Smooth muscle cell (in vitro differentiated cells): ENCODE measurements around the gene USH1G. TPM values are rescaled to one million over a fixed set of nuclear protein-coding genes. Genes with fewer than 3 reads are reported as not detected.

ENCODE experiments used
- DNase-seq: peaks from one replicate; lab custom pipeline; 2025; ENCODE audit not compliant: unreplicated experiment; lab: John Stamatoyannopoulos, UW
- H2AFZ ChIP-seq: fragments of 200-600 bp; sonication (generic); 2 replicates; pipeline ENCODE4 v1.6.0; 2016; ENCODE audit warnings: antibody characterized with exemption, low read depth, mild to moderate bottlenecking
- H3F3A ChIP-seq: fragments of 200-600 bp; sonication (generic); 2 replicates; pipeline ENCODE4 v1.6.0; 2017; ENCODE audit warnings: antibody characterized with exemption, low read depth
- H3K27ac ChIP-seq: fragments of 200-600 bp; sonication (generic); 2 replicates; pipeline ENCODE4 v1.5.1; 2016; ENCODE audit warnings: low read depth, mild to moderate bottlenecking
- H3K27me3 ChIP-seq: fragments of 200-600 bp; sonication (generic); 2 replicates; pipeline ENCODE4 v1.6.1; 2016; ENCODE audit warnings: low read depth, mild to moderate bottlenecking
- H3K36me3 ChIP-seq: fragments of 200-600 bp; sonication (generic); 2 replicates; pipeline ENCODE4 v1.5.1; 2016; ENCODE audit warnings: low read depth
- H3K4me1 ChIP-seq: fragments of 200-600 bp; sonication (generic); 2 replicates; pipeline ENCODE4 v1.5.1; 2016; ENCODE audit warnings: low read depth
- H3K4me2 ChIP-seq: fragments of 200-600 bp; sonication (generic); 2 replicates; pipeline ENCODE4 v1.6.0; 2016; ENCODE audit warnings: mild to moderate bottlenecking
- H3K4me3 ChIP-seq: fragments of 200-600 bp; sonication (generic); 2 replicates; pipeline ENCODE4 v1.5.1; 2016; ENCODE audit warnings: mild to moderate bottlenecking
- H3K79me2 ChIP-seq: fragments of 200-600 bp; sonication (generic); 2 replicates; pipeline ENCODE4 v1.6.0; 2016; ENCODE audit warnings: low read depth, mild to moderate bottlenecking
- H3K9ac ChIP-seq: fragments of 200-600 bp; sonication (generic); 2 replicates; pipeline ENCODE4 v1.6.0; 2016; ENCODE audit warnings: low read depth
- H3K9me3 ChIP-seq: fragments of 200-600 bp; sonication (generic); replicated peaks from 2 replicates; pipeline ENCODE4 v1.5.1; 2016; ENCODE audit warnings: low read depth
- H4K20me1 ChIP-seq: fragments of 200-600 bp; sonication (generic); 2 replicates; pipeline ENCODE4 v1.6.0; 2016; ENCODE audit warnings: low read depth
- CTCF ChIP-seq: fragments of 200-600 bp; sonication (generic); IDR thresholded peaks from 2 replicates; pipeline ENCODE4 v1.5.1; 2017; ENCODE audit warnings: borderline replicate concordance, mild to moderate bottlenecking, antibody characterized with exemption; ENCODE audit not compliant: insufficient read depth, poor library complexity, severe bottlenecking
- WGBS: methylation state at CpG from one replicate; pipeline ENCODE4 v1.1.7; 2016; ENCODE audit warnings: low lambda C conversion rate; 5-methylcytosine and 5-hydroxymethylcytosine counted together
- polyA plus RNA-seq: library from polyadenylated mRNA; unstranded; fragments of >200 nt; fragmentation: Nextera tagmentation; extraction: Ambion mirVana; gene quantifications from 2 replicates; pipeline ENCODE4 v1.2.1, GENCODE V29; 2016
- total RNA-seq: library from RNA; depleted of rRNA; stranded (reverse); fragments of >200 nt; gene quantifications from 2 replicates; pipeline ENCODE4 v1.2.3, GENCODE V29; 2014

The USH1G gene
- total and polyA plus RNA-seq, 2 experiments from 2014 or later: 0.32 to 0.49 TPM

DNA sequence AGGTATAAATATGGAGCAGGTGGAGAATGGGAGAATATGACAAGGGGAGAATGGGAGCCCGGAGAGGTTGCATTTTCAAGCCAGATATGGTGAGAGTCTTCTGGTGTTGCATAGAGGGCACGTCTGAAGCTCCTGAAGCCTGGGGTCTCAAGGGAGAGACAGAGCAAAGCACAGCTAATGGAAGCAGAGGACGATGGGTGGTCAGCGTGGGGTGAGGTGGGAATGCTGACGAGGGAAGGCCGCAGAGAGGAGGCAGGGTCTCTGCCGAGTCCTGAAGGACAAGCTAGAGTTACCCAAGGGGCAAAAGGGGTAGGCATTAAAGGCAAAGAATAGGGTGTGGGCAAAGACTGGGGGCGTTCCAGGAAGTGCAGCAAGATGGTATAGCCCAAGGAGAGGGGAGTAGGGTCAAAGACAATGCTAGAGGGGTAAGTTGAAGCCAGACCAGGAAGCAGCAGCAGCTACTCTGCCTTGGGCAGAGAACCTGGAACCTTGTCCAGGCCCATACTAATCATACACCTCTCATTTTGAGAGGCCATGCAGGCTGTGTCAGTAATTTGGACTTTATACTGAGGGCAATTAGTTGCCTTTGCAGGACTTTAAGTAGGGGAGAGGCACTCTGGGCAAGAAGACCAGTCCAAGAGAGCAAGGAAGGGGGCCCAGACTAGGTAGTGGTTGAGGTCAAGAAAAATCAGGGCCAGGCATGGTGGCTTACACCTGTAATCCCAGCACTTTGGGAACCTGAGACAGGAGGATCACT, 15.3 kb upstream of the USH1G start:
- 64% methylated on average over 8 of the region's 8 CpGs for WGBS
- no peak for DNase-seq
- H3K4me1 ChIP-seq: no peaks in the 10 kb centered on the region
- no peaks in the 10 kb centered on the region for H3F3A ChIP-seq
- H3K36me3 ChIP-seq: no peaks in the 10 kb centered on the region
- H3K4me2 ChIP-seq: no peak overlapping the region
- no peaks in the 10 kb centered on the region for H3K79me2 ChIP-seq
- no peaks in the 10 kb centered on the region for H3K9me3 ChIP-seq
- H3K9ac ChIP-seq: no peak overlapping the region
- H4K20me1 ChIP-seq: no peaks in the 10 kb centered on the region
- peaks cover 89% of the 10 kb centered on the region for H3K27me3 ChIP-seq
- H3K4me3 ChIP-seq: no peak overlapping the region
- H2AFZ ChIP-seq: no peak overlapping the region
- no peak for TF ChIP-seq CTCF
- no peak overlapping the region for H3K27ac ChIP-seq

- H3K9me3 ChIP-seq: no peaks in the 10 kb centered on the region
- no peak overlapping the region for H2AFZ ChIP-seq
- H4K20me1 ChIP-seq: no peaks in the 10 kb centered on the region
- peaks cover 92% of the 10 kb centered on the region for H3K27me3 ChIP-seq
- no peak overlapping the region for H3K27ac ChIP-seq
- no peak overlapping the region for H3K9ac ChIP-seq
- no peak overlapping the region for H3K4me2 ChIP-seq
- TF ChIP-seq CTCF: no peak
- 60% methylated on average over 11 of the region's 11 CpGs for WGBS
- no peaks in the 10 kb centered on the region for H3K36me3 ChIP-seq
- DNase-seq: no peak
- no peak overlapping the region for H3K4me3 ChIP-seq
- no peaks in the 10 kb centered on the region for H3K79me2 ChIP-seq
- H3K4me1 ChIP-seq: no peaks in the 10 kb centered on the region
- no peaks in the 10 kb centered on the region for H3F3A ChIP-seq
These were observed 14.3 kb upstream of the USH1G start for GRCh38 chr17:74937064-74938051.

DNA sequence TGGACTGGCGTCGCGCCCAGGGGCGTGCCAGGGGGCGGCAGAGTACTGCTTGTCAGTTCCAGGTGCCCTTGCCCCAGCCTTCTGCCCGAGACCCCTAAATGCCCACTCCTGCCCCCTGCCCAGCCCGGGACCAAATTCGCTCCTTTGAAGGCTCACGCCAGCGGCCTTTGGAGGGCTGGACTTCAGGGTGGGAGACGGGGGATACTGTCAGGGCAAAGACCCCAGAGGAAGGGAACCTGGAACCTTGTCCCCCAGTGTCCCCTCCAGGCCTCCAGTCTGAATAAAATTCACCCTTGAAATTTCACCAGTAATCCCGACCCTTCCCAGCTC, 13.4 kb upstream of the USH1G start:
- Histone ChIP-seq H3K27me3 (peaks cover 89% of the 10 kb centered on the region), H3K4me3 (no peak overlapping the region), H3K4me2 (no peak overlapping the region)

More for the DNA sequence above, 13.4 kb upstream of the USH1G start:
- Histone ChIP-seq H3K79me2 (no peaks in the 10 kb centered on the region), H3K27ac (no peak overlapping the region), H3F3A (no peaks in the 10 kb centered on the region), H3K9me3 (no peaks in the 10 kb centered on the region), H4K20me1 (no peaks in the 10 kb centered on the region), H2AFZ (no peak overlapping the region), H3K36me3 (no peaks in the 10 kb centered on the region), H3K4me1 (no peaks in the 10 kb centered on the region), H3K9ac (no peak overlapping the region)
- DNase-seq: no peak
- 45% methylated on average over 10 of the region's 12 CpGs for WGBS
- no peak for TF ChIP-seq CTCF
